ENCODE measurements around the gene KATNB1.
"Not testable (repeated sequence)": the region's sequence is repeated elsewhere in the genome, so short reads cannot be mapped to it uniquely, and the experiment has no call there.

Gene KATNB1

GRCh38 chr16:57725976-57726375 lies 9.6 kb upstream of the KATNB1 start:
- no peak for DNase-seq (ENCODE audit: low spot score)

GRCh38 chr16:57726433-57726947 lies 9.1 kb upstream of the KATNB1 start:
- no peak for DNase-seq (ENCODE audit: low spot score)

- no peak for DNase-seq (ENCODE audit: low spot score)
Measured at GRCh38 chr16:57727610-57728009, 8.0 kb upstream of the KATNB1 start.

GRCh38 chr16:57728336-57729181 lies 7.0 kb upstream of the KATNB1 start:
- no peak for DNase-seq (ENCODE audit: low spot score)

- no peak for DNase-seq (ENCODE audit: low spot score)
Measured at GRCh38 chr16:57729182-57729484, 6.4 kb upstream of the KATNB1 start.

GRCh38 chr16:57729852-57730251 lies 5.7 kb upstream of the KATNB1 start:
- not testable (repeated sequence) for DNase-seq (ENCODE audit: low spot score)

GRCh38 chr16:57730771-57731730 lies 4.5 kb upstream of the KATNB1 start:
- no peak for DNase-seq (ENCODE audit: low spot score)

GRCh38 chr16:57732037-57732436 lies 3.5 kb upstream of the KATNB1 start:
- DNase-seq (ENCODE audit: low spot score): no peak

GRCh38 chr16:57732714-57733113 lies 2.9 kb upstream of the KATNB1 start:
- no peak for DNase-seq (ENCODE audit: low spot score)

- no peak for DNase-seq (ENCODE audit: low spot score)
Measured at GRCh38 chr16:57734308-57734924, 1.2 kb upstream of the KATNB1 start.

GRCh38 chr16:57734925-57735754 lies 430 bp upstream of the KATNB1 start:
- DNase-seq (ENCODE audit: low spot score): peak; percentile 100

GRCh38 chr16:57736419-57737351 lies 1.1 kb downstream of the KATNB1 start:
- DNase-seq (ENCODE audit: low spot score): peak; percentile 83

- DNase-seq (ENCODE audit: low spot score): no peak
Measured at GRCh38 chr16:57738844-57739243, 3.3 kb downstream of the KATNB1 start.

- no peak for DNase-seq (ENCODE audit: low spot score)
Measured at GRCh38 chr16:57739756-57740422, 4.3 kb downstream of the KATNB1 start.

- DNase-seq (ENCODE audit: low spot score): no peak
Measured at GRCh38 chr16:57740423-57741071, 5.0 kb downstream of the KATNB1 start.

- no peak for DNase-seq (ENCODE audit: low spot score)
Measured at GRCh38 chr16:57741660-57742191, 6.2 kb downstream of the KATNB1 start.

GRCh38 chr16:57742543-57742942 lies 7.0 kb downstream of the KATNB1 start:
- DNase-seq (ENCODE audit: low spot score): no peak

- no peak for DNase-seq (ENCODE audit: low spot score)
Measured at GRCh38 chr16:57743458-57743857, 7.9 kb downstream of the KATNB1 start.

Measured in kidney tubule cell (primary cell).